Neural cell (in vitro differentiated cells): ENCODE measurements around the gene EXPH5. TPM values are rescaled to one million over a fixed set of nuclear protein-coding genes. Genes with fewer than 3 reads are reported as not detected.

Source experiments
- H2AFZ ChIP-seq: fragments of 200-600, 300-800 bp; sonication (generic), shearing (Covaris generic); 2 replicates; pipeline ENCODE4 v1.6.0; 2014; ENCODE audit warnings: low read depth, mild to moderate bottlenecking, antibody characterized with exemption, low read length, moderate library complexity
- H3F3A ChIP-seq: fragments of 200-600 bp; shearing (Covaris generic); 2 replicates; pipeline ENCODE4 v1.6.1; 2016; ENCODE audit warnings: mild to moderate bottlenecking, moderate library complexity, mixed read lengths, antibody characterized with exemption, low read length; ENCODE audit not compliant: insufficient read depth, poor library complexity, severe bottlenecking
- H3K27ac ChIP-seq: fragments of 200-600, 300-800 bp; sonication (generic), shearing (Covaris generic); 2 replicates; pipeline ENCODE4 v1.5.1; 2014; ENCODE audit warnings: mild to moderate bottlenecking, low read length, moderate library complexity
- H3K27me3 ChIP-seq: fragments of 300-800, 200-600 bp; sonication (generic), shearing (Covaris generic); 2 replicates; pipeline ENCODE4 v1.6.0; 2014; ENCODE audit warnings: mild to moderate bottlenecking, low read depth, low read length, moderate library complexity; ENCODE audit not compliant: insufficient read depth
- H3K36me3 ChIP-seq: fragments of 300-800, 200-600 bp; sonication (generic), shearing (Covaris generic); 2 replicates; pipeline ENCODE4 v1.5.1; 2014; ENCODE audit warnings: mild to moderate bottlenecking, antibody characterized with exemption, low read length, moderate library complexity; ENCODE audit not compliant: insufficient read depth
- H3K4me2 ChIP-seq: fragments of 300-800, 200-600 bp; sonication (generic), shearing (Covaris generic); 2 replicates; pipeline ENCODE4 v1.6.0; 2014; ENCODE audit warnings: mild to moderate bottlenecking, low read length
- H3K4me3 ChIP-seq: fragments of 300-800, 200-600 bp; sonication (generic), shearing (Covaris generic); 2 replicates; pipeline ENCODE4 v1.5.1; 2014; ENCODE audit warnings: mild to moderate bottlenecking, low read length, moderate library complexity
- H3K79me2 ChIP-seq: fragments of 200-600 bp; shearing (Covaris generic); replicated peaks from 2 replicates; pipeline ENCODE4 v1.6.0; 2014; ENCODE audit warnings: mild to moderate bottlenecking, low read length, moderate library complexity; ENCODE audit not compliant: insufficient read depth
- H3K9ac ChIP-seq: fragments of 300-800, 200-600 bp; sonication (generic), shearing (Covaris generic); 2 replicates; pipeline ENCODE4 v1.6.1; 2016; ENCODE audit warnings: mild to moderate bottlenecking, low read length, mixed read lengths
- H3K9me2 ChIP-seq: fragments of 200-600 bp; shearing (Covaris generic); 2 replicates; pipeline ENCODE4 v1.6.1; 2016; ENCODE audit warnings: mild to moderate bottlenecking, low read length, mixed read lengths; ENCODE audit not compliant: insufficient read depth
- H3K9me3 ChIP-seq: fragments of 200-600, 300-800 bp; sonication (generic), shearing (Covaris generic); 2 replicates; pipeline ENCODE4 v1.6.1; 2016; ENCODE audit warnings: mild to moderate bottlenecking, mixed run types, low read length, moderate library complexity, mixed read lengths
- H4K20me1 ChIP-seq: fragments of 200-600 bp; shearing (Covaris generic); 2 replicates; pipeline ENCODE4 v1.6.1; 2016; ENCODE audit warnings: mild to moderate bottlenecking, mixed run types; ENCODE audit not compliant: insufficient read depth
- EP300 ChIP-seq: fragments of 450-650 bp; conservative IDR thresholded peaks from 2 replicates; pipeline ENCODE4 v1.6.1; 2014; ENCODE audit warnings: antibody characterized with exemption, mild to moderate bottlenecking, moderate library complexity; ENCODE audit not compliant: poor library complexity, severe bottlenecking
- EZH2 ChIP-seq: fragments of 200-600, 300-800 bp; shearing (Covaris generic), sonication (generic); IDR thresholded peaks from 2 replicates; pipeline ENCODE4 v1.6.1; 2014; ENCODE audit warnings: antibody characterized with exemption, low read length, borderline replicate concordance, mild to moderate bottlenecking; ENCODE audit not compliant: insufficient read depth, poor library complexity, severe bottlenecking
- MXI1 ChIP-seq: fragments of 450-650 bp; conservative IDR thresholded peaks from 2 replicates; pipeline ENCODE4 v1.6.1; 2014; ENCODE audit warnings: antibody characterized with exemption, mild to moderate bottlenecking; ENCODE audit not compliant: poor library complexity, severe bottlenecking
- POLR2AphosphoS5 ChIP-seq: IDR thresholded peaks from 2 replicates; pipeline ENCODE4 v1.6.1; 2012
- SMC3 ChIP-seq: fragments of 450-650 bp; conservative IDR thresholded peaks from 2 replicates; pipeline ENCODE4 v1.6.1; 2014; ENCODE audit warnings: antibody characterized with exemption, mild to moderate bottlenecking, moderate library complexity; ENCODE audit not compliant: poor library complexity
- TAF1 ChIP-seq: IDR thresholded peaks from 2 replicates; pipeline ENCODE4 v1.6.1; 2012; ENCODE audit warnings: low read depth
- polyA plus RNA-seq: library from polyadenylated mRNA; depleted of rRNA; stranded (reverse); fragments of >200 nt; gene quantifications from 2 replicates; pipeline ENCODE4 v1.2.3, GENCODE V29; 2014
- TF ChIP-seq, protein P1 (sequence below): IDR thresholded peaks from 2 replicates; pipeline ENCODE4 v1.6.1; 2012; ENCODE audit warnings: borderline replicate concordance

The EXPH5 gene
- polyA plus RNA-seq, 1 donor from 2014 or later: not detected

DNA sequence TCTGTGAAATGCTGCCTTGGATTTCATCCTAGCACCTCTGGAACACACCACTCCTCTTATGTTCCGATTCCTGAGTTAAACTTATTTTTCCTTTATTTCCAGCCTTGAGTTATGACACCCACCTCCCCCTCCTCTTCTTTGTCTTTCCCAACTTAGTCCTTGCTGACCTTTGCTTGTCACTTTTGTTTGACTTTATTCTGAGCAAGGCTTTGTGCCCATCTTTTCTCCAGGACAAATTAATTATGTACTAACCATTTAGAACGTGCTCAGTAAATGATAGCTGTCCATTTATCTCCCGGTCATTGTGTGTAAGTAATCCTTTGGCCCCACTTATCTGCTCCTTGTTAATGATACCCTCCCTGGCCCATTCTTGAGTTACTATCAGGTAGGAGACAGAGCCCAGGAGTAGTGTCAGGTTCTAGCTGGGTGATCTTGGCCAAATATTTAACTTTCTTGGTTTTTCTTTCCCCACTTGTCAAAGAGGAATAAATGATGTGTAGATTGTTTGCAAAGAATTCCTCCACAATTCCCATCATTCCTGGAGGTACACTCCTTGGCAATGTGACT, 44.2 kb downstream of the EXPH5 start:
- H3K36me3 ChIP-seq: no peaks in the 10 kb centered on the region
- no peaks in the 10 kb centered on the region for H3K79me2 ChIP-seq
- H3K27me3 ChIP-seq: no peaks in the 10 kb centered on the region
- no peak overlapping the region for H3K4me3 ChIP-seq
- TF ChIP-seq EZH2 (no peak), MXI1 (no peak), POLR2AphosphoS5 (no peak), TAF1 (no peak), SMC3 (no peak)
- TF ChIP-seq, protein P1, sequence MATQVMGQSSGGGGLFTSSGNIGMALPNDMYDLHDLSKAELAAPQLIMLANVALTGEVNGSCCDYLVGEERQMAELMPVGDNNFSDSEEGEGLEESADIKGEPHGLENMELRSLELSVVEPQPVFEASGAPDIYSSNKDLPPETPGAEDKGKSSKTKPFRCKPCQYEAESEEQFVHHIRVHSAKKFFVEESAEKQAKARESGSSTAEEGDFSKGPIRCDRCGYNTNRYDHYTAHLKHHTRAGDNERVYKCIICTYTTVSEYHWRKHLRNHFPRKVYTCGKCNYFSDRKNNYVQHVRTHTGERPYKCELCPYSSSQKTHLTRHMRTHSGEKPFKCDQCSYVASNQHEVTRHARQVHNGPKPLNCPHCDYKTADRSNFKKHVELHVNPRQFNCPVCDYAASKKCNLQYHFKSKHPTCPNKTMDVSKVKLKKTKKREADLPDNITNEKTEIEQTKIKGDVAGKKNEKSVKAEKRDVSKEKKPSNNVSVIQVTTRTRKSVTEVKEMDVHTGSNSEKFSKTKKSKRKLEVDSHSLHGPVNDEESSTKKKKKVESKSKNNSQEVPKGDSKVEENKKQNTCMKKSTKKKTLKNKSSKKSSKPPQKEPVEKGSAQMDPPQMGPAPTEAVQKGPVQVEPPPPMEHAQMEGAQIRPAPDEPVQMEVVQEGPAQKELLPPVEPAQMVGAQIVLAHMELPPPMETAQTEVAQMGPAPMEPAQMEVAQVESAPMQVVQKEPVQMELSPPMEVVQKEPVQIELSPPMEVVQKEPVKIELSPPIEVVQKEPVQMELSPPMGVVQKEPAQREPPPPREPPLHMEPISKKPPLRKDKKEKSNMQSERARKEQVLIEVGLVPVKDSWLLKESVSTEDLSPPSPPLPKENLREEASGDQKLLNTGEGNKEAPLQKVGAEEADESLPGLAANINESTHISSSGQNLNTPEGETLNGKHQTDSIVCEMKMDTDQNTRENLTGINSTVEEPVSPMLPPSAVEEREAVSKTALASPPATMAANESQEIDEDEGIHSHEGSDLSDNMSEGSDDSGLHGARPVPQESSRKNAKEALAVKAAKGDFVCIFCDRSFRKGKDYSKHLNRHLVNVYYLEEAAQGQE: no peak
- H3K4me2 ChIP-seq: no peak overlapping the region
- no peaks in the 10 kb centered on the region for H3K9me3 ChIP-seq
- no peak overlapping the region for H3K27ac ChIP-seq
- no peaks in the 10 kb centered on the region for H4K20me1 ChIP-seq
- no peak overlapping the region for H2AFZ ChIP-seq
- H3K9ac ChIP-seq: no peak overlapping the region
- H3K9me2 ChIP-seq: no peaks in the 10 kb centered on the region
- no peaks in the 10 kb centered on the region for H3F3A ChIP-seq

- H3K9ac ChIP-seq: no peak overlapping the region
- H3K27ac ChIP-seq: no peak overlapping the region
- H3K36me3 ChIP-seq: no peaks in the 10 kb centered on the region
- no peaks in the 10 kb centered on the region for H3K9me2 ChIP-seq
- no peak overlapping the region for H3K4me3 ChIP-seq
- H3K9me3 ChIP-seq: no peaks in the 10 kb centered on the region
- no peak for TF ChIP-seq POLR2AphosphoS5
- no peak for TF ChIP-seq EP300
- TF ChIP-seq, protein P1: no peak
- no peak for TF ChIP-seq EZH2
- no peak for TF ChIP-seq SMC3
- no peaks in the 10 kb centered on the region for H4K20me1 ChIP-seq
- no peak overlapping the region for H3K4me2 ChIP-seq
- H2AFZ ChIP-seq: no peak overlapping the region
- H3K79me2 ChIP-seq: no peaks in the 10 kb centered on the region
- no peaks in the 10 kb centered on the region for H3F3A ChIP-seq
- H3K27me3 ChIP-seq: no peaks in the 10 kb centered on the region
Measured at GRCh38 chr11:108545909-108546501, 47.6 kb downstream of the EXPH5 start.
